Activated CD4-positive, CD25-positive, alpha-beta regulatory T cell treated with anti-CD3 and anti-CD28 coated beads, Interleukin-2, amount 50 U/mL, for 16 hours (primary cell): ENCODE data around the gene CARD10.

Source experiments
- DNase-seq: peaks from one replicate; pipeline ENCODE4 v3.0.0-alpha.2; 2020; ENCODE audit warnings: low read depth, low spot score

CARD10 gene, protein sequence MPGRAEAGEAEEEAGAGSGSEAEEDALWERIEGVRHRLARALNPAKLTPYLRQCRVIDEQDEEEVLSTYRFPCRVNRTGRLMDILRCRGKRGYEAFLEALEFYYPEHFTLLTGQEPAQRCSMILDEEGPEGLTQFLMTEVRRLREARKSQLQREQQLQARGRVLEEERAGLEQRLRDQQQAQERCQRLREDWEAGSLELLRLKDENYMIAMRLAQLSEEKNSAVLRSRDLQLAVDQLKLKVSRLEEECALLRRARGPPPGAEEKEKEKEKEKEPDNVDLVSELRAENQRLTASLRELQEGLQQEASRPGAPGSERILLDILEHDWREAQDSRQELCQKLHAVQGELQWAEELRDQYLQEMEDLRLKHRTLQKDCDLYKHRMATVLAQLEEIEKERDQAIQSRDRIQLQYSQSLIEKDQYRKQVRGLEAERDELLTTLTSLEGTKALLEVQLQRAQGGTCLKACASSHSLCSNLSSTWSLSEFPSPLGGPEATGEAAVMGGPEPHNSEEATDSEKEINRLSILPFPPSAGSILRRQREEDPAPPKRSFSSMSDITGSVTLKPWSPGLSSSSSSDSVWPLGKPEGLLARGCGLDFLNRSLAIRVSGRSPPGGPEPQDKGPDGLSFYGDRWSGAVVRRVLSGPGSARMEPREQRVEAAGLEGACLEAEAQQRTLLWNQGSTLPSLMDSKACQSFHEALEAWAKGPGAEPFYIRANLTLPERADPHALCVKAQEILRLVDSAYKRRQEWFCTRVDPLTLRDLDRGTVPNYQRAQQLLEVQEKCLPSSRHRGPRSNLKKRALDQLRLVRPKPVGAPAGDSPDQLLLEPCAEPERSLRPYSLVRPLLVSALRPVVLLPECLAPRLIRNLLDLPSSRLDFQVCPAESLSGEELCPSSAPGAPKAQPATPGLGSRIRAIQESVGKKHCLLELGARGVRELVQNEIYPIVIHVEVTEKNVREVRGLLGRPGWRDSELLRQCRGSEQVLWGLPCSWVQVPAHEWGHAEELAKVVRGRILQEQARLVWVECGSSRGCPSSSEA

DNA sequence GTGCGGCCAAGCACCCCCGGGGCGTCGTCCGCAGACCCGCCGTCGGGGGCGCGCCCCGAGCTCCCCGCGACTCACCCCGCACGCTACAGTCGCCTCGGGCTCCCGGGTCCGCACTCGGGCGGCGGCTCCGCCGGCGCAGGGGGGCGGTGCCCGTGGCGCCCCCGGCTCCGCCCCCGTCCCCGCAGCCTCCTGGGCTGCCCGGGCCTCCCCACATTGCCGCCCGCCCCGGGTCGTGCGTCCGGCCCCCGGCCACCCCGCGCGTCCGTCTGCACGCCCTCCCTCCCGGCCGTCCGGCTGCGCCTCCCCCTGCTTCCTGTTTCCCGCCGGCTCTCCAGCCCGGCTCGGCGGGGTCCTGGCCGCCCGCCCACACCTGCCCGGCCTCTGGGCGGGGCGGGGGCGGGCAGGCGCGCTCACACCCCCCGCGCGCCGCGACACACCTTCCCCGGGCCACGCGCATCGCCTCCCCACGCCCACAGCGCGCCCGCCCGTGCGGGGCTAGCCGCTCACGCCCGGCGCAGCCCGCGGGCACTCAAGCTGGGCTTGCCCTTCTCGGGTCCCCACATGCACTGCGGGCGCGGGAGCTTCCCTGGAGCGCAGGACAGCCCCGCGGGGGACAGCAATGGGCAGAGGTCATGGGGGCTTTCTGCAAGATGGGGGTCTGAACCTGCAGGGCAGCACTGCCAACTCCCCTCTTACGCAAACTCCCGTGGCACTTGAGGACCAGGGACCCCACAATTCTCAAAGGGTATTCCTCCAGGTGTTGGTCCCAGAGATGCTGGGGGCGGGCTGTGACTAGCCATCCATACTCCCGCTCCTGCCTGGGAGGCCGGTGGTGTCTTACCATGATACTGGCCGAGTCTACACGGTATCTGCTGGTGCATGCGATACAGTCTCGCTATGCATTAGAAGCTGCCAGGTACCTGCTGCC is at the start of gene CARD10:
Gene CARD10 (minus strand): TSS at position 148 of the 928 bp plus-strand sequence. CDS start 215 bp downstream, outside the sequence.
- DNase-seq, result no peak

DNA sequence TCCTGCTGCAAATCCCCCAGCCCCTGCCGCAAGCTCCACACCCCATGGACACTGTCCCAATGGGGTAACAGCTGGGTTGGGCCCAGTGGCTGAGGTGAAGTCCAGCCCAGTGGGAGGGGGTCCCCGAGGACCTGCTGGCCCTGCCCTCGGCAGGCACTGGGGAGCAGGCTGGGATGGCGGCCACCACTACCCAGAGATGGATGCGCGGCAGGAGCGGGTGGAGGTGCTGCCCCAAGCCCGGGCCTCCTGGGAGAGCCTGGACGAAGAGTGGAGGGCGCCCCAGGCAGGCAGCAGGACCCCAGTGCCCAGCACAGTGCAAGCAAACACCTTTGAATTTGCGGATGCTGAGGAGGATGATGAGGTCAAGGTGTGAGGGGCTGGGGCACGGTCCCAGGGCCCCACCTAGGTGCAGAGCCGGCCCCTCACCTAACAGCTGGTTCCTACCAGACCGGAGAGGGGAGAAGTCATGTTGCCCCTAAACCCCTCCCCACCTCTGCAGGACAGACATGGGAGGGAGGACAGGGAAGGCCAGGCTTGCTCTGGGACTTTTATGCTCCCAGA is 49.3 kb upstream of the CARD10 start:
- DNase-seq, result no peak

DNA sequence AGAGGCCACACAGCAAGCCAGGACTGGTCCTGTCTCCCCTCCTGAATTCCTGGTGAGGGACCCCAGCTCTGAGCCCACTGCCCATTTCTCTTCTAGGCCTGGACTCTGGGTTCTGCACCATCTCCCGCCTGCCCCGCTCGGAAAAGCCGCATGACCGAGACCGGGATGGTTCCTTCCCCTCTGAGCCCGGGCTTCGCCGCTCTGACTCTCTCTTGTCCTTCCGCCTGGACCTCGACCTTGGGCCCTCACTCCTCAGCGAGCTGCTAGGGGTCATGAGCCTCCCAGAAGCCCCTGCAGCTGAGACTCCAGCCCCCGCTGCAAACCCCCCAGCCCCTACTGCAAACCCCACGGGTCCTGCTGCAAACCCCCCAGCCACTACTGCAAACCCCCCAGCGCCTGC is 48.8 kb upstream of the CARD10 start:
- no peak for DNase-seq

DNA sequence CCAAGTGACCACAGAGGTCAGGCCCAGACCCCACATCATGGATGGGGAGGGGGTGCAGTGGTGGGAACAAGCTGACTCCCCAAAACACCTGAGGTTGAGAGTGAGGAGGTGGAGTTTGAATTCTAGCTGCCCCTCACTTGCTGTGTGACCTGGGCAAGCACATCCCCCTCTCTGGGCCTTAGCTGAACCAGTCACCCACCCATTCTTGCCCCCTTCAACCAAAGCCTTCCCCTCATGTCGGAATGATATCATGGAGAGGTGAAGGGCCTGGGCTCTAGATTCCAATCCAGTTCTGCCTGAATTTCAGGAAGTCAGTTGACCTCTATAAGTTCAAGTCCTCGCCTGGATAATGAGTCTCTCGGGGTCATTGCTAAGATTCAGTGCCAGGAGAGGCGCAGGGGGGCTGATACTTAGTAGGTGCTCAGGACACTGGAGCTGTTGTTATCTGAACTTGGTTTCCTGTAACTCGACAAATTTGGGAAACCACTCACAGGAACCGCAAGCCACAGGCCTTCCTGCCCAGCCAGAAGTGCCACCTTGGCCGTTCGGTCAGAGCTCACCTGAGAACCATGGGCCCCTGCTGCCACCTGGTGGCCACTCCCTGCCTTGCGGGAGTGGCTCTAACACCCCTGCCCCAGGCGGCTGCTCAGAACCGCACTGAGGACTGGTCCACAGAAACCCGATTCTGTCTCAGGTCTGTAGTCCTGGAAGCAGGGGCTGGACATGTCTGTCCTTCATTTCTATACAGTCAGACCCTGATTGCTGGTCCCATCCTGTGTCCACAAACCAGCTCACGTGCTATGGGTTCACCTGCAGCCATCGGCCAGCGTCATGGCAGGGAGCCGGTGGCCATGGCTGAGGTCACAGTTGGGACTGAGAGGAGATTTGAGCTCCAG is 47.9 kb upstream of the CARD10 start:
- peak; percentile 81 for DNase-seq

DNA sequence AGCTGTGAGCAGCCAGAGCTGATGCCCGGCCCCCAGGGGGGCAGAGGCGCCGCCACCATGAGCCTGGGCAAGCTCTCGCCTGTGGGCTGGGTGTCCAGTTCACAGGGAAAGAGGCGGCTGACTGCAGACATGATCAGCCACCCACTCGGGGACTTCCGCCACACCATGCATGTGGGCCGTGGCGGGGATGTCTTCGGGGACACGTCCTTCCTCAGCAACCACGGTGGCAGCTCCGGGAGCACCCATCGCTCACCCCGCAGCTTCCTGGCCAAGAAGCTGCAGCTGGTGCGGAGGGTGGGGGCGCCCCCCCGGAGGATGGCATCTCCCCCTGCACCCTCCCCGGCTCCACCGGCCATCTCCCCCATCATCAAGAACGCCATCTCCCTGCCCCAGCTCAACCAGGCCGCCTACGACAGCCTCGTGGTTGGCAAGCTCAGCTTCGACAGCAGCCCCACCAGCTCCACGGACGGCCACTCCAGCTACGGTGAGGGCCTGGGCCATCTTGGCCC is 47.2 kb upstream of the CARD10 start:
- DNase-seq, result no peak

DNA sequence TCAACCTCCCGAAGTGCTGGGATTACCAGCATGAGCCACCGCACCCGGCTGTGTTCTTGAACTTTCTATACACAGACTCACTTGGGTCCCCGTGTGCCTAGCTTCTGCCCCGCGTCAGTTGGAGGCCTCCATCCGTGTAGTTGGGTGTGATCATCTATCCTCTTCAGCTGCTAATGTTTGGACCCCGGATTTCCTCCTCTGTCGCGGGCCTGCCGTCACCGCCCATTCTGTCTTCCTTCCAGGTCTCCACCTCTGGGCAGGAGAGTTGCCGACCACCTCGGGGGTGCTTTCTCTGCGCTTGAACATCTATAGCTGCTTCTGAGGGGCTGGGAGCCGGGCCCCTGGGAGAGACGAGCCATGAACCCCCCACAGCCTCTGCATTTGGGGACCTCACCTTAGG is 46.6 kb upstream of the CARD10 start:
- no peak for DNase-seq

DNA sequence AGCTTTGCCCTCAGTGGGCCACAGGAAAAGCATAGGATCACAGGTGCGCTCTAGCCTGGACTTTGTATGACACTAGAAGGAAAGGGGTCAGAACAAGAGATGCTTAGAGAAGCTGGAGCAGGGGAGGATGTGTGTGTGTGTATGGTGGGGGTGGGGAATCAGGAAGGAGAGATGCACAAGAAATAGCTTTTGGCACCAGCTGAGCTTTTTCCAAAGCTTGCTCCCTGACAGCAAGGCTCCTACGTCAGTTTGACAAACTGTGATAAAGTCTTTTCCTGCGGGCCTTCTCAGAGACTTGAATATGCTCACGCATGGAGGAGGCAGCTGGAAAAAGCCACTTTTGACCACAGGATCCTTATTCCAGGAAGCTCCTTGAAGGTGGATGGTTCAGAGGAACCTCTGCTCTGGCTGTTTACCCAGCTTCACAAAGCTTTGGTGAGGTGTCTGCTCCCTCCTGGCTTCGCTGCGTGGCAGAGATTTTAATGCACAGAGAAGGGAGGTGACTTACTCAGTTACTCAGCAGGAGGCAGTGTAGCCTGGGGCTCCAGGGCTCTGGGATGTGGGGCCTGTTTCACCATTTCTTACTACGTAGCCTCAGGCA is 45.0 kb upstream of the CARD10 start:
- no peak for DNase-seq

DNA sequence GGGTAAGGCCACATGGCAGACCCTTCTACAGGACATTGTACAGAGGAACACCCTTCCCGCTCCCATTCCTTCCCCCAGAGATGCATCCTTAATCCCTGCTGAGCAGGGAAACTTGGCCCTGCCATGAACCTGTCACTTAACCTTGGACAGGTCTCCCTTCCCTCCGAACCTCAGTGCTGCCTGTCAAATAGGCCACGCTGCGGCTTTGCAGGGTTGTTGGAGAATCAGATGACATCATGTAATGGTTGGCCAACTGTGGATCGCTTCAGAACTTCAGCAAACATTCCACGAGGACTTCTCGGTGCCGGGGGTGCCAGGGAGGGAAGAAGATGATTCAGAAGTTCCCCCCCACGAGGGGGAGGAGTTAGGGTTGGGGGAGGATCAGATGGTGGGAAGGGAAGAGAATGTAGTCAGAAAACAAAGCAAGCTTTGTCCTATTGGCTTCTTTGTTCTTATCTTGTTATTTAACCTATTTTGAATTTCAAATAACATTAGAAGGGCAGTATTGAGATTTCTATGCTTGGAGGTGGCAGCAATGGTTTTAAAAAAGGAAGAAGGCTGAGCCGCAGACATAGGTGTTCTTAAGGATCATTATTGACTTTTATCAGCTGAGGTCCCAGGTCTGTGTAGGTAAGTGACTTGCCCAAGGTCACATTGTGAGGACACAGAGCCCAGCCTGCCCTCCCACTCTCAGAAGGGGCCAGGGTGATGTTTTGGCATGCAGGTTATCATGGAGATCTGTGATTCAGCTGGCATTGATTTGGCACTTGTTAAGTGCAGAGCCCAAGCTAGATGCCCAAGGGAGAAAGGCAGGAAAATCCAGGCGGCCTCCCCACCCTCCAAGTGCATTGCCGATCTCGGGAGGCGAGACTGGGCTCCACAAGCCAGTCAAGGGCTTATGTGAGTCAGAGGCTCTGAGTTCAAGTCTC is 44.2 kb upstream of the CARD10 start:
- no peak for DNase-seq

DNA sequence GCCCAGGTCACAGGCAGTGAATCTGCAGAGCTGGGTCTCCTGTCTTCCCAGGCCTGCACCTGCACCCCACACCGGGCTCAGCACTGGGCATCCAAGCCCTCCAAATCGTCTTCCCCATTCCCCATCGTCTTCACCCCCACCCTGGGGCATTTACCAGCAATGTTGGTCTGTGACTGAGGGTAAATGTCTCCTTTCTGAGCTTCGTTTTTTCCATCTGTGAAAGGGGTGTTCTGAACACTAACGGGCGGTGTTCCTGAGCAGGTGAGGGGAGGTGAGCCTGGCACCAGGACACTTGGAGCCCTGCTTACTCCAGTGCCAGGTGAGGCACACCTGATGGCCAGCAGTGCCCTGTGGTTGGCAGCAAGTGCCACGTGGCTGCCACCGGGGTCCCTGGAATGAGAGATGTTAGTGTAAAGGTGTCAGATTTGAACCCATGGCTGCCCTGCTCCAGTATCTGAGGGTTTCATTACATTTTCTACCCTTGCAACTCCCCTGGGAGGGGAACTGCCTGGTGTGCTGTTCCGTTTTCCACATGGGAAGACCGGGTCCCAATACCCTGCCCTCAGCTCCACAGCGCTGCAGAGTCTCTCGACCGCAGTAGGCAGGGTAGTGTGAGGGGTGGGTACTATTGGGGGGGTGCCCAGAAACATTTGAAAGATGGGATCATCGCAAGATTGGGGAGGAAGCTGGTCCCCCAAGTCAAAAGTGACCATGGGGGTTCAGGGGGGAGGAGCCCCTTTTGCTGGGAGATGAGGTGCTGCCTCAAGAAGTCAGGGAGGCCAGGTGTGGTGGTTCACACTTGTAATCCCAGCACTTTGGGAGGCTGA is 43.0 kb upstream of the CARD10 start:
- no peak for DNase-seq

DNA sequence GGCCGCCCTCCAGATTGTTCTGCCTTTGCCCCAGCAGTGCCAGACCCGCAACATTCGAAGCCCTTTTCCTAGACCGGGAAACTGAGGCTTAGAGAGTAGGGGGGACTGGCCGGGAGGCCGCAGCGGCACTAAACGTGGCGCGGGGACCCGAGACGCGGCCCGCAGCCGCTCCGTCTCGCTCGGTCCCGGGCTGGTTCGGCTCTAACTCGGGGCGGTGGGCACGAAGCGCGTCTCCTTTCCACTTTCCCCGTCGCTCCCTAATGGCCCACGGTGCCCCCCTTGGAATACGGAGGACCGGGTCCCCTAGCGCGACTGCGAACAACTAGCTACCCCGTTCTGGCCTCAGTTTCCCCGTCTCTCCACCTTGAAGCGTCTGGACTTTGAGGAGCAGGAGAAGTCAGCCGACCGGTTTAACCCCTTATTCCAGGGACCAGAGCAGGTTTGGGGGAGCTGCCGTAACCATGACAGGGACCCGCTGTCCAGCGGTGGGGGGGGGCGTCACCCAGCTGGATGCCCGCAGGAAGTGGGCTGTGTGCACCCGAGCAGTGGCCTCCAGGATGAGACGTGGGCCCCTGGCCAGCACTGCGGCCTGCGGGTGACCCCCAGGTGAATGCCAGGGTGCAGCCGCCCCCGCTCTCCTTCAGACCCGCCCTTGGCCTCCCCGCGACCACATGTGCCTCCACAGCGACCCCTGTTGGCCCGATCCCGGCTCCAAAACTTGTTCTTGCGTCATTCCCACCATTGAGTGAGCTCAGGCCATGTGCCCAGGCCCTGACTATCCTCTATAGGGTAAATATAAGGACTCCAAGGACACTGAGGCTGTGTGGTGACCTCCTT is 42.2 kb upstream of the CARD10 start:
- DNase-seq, result peak; percentile 55

DNA sequence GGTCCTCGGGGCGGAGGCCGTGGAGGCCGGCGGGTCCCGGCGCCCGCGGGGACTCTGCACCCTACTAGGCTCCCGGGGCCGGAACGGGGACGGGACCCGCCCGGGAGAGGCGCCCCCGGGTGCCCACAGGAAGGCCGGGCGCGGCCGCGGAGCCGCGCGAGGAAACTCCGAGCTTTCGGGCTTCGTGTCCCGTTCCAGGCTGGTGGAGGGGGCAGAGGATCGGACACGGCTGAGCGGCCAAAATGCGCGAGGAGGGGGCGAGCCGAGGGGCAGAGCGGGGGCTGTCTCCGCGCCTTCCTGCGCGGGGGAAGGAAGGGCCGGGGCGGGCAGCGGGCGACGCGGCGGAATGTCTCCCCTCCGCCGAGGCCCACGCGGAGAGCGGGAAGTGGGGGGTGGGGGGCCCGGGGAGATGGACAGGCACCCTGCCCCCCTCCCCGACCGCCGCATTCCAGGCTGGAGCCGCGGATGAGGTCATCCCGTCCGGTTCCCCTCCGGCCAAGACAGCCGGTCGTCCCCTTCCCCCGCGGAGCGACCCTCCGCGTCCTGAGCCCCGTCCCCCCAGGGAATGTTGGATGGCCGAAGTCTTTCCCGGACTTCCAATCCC is 41.5 kb upstream of the CARD10 start:
- DNase-seq, result no peak

DNA sequence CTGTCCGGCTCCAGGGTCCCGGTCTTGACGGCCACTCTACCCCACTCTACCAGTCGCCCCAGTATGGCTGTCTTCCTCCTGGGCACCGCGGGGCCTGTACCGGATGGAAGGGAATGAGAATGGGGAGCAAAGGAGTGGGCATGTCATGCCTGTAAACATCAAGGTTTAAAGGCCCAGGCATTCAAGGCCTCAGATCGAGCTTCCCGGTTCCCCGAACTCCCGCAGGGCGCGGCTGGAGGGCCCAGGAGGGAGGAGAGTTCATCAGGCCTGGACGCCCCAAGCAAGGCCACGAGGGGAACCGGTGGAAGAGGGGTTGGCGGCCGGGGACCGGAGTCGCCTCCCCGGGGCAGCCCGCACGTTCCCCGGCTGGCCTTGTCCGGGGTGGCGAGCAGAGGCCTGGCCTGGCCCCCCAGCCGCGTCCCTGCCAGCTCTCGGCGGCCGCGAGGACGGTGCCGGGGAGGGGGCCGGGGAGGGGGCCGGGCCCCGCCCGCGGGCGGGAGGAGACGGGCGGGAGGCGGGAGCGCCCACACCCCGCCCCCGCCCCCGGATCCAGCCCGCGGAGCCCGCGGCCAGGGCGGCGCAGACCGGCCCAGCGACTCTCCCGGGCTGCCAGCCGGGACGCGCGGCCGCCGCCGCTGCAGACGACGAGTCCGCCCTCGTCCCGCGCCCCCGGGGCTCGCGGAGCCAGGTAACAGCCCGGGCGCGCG is 40.8 kb upstream of the CARD10 start, which contains the start of gene CDC42EP1:
Gene CDC42EP1 (plus strand): TSS at position 580 of the 707 bp plus-strand sequence. CDS start 5,870 bp downstream, outside the sequence.
- no peak for DNase-seq

DNA sequence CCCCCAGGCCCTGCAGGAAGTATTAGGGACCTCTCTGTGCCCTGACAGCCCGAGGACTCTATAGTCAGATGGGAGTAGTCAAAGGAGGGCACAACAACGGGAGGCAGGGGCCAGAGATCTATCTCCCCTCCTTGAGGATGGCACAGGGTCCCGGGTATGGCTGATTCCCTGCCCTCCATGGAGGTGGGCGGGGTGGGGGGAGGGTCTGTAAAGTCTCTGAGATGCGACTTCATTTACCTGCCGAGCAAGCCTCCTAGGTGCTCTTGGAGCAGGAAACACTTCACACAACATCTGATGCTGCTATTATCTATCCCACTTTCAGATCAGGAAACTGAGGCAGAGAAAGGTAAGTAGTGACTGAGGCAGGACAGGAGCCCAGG is 40.3 kb upstream of the CARD10 start:
- no peak for DNase-seq

DNA sequence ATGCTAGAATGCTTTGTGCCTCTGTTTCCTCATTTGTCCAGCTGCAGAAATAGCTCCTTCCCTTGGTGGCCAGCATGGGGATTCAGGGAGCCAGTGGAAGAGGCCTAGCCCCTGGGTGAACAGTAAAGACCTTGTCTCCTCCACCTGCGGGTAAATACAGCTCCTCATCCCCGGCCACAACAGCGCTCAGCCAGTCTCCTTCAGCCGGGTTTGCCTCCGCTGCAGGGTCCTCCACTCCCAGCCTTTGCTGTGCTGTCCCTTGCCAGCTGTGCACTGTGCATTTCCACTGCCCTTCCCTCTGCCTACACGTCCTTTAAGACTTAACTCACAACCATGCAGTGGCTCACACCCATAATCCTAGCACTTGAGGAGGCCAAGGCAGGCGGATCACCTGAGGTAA is 39.6 kb upstream of the CARD10 start:
- DNase-seq, result no peak

DNA sequence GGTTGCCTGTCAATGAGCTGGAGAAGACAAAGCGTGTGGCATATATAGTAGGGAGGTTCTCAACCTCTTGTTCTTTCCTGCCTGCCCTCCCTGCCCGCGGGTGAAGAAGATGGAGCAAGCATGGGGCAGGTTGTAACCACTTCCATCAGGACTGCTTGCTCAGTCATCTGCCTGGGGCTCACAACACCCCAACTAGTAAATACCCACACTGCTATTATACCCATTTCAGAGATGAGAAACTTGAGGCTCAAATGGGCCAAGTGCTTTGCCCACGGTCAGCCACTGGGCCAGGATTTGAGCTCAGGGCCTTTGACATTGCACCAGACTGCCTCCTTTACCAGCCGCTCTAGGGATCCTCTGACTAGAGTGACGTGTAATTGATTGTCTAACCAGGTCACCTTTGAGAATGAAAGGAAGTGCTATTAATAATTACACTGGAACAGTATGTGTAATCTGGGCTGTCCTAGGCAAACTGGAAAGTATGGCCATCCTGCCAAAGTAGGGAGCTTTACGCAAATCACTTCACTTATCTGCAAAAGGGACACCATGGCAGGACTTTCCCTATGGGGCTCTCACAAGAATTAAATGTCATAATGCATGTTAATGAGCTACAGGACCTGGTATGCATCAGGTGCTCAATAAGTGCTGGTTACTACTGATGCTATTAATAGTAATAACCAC is 38.2 kb upstream of the CARD10 start:
- DNase-seq, result no peak
